ENCODE data around the gene TTC36.
"Not testable (repeated sequence)": the region's sequence is repeated elsewhere in the genome, so short reads cannot be mapped to it uniquely, and the experiment has no call there.

Gene TTC36

DNA sequence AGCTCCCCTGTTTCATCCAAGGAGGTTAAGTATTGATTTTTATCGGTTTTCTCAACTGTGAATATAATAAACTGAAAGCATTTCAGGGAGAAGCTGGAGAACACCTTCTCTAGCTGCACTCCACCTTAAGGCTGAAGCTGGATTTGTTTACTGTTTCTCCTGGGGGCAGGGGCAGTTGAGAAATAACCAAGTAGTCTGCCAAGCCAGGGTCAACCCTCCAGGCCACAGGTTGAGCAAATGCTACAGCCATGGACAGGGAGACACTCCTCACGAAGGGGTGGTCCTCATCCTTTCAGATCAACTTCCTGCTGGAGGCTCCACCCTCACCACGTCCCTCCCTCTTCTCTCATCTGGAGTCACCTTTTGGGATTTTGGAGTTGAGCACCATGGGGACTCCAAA lies at the start of gene TTC36:
TSS of gene TTC36 (plus strand) at position 366 of the 400 bp plus-strand sequence. CDS start at position 387, 21 bp downstream.
- no peak for DNase-seq

GRCh38 chr11:118481238-118481637 lies 46.0 kb upstream of the TTC36 start:
- DNase-seq: not testable (repeated sequence)

DNA sequence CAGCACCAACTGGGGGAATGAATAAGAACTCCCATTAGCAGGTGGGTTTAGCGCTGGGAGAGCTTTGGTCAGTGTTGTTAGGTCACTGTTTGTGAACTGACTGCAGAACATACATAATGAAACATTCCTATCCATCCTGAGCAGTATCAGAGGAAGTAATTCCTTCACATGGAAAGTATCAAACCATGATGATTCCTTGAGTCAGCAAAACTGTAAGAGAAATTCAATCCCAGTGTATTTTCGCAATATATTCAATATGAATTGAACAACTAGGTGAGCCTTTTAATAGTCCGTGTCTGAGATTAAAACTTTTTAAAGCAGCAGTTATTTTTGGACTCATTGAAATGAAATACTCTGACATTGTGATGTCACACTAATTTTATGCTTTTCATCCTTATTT lies 42.9 kb upstream of the TTC36 start:
- no peak for DNase-seq

DNA sequence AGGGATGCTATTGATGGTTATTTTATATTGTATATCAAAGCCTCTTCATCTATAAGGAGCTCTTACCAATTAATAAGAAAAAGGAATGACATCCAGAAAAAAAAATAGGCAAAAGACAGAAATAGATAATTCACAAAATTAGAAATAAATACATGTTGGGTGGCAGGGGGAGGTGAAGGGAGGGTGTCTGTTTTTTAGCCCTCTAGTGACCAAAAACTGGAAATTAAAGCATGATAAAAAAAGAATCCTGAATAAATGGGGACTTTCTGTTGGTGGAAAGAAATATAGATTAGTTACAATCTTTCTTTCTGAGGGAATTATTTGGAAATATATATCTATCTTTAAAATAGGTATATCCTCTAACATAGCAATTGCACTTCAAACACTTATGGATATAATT lies 42.0 kb upstream of the TTC36 start:
- no peak for DNase-seq

GRCh38 chr11:118488480-118489109 lies 38.7 kb upstream of the TTC36 start:
- peak; percentile 38 for DNase-seq

DNA sequence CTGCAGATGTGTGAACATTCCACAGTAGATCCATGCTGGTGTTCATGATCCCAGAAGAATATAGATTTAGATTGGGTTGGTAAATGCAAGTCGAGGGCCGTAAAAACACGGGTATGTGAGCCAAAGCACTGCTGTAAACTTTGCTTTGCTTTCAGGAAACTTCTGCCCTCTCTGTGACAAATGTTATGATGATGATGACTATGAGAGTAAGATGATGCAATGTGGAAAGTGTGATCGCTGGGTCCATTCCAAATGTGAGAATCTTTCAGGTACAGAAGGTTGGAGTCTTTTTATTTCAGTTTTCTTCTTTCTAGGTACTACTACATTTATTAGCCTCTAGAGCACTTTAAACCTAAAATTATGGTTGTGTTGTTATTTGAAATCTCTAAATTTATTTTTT lies 36.2 kb upstream of the TTC36 start:
- DNase-seq: no peak

DNA sequence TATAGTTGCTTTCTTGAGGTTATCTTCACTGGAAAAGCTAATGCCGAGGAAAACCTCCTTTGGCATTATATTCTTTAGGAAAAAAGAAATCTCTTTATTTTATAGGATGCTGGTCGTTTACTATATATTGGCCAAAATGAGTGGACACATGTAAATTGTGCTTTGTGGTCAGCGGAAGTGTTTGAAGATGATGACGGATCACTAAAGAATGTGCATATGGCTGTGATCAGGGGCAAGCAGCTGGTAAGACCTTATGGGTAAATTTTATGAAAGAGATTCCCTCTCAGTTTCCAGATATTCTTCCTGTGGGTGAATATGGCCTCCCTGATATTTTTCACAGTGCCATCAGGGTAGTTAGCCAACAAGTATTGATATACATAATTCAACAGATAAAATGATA lies 29.4 kb upstream of the TTC36 start:
- no peak for DNase-seq

DNA sequence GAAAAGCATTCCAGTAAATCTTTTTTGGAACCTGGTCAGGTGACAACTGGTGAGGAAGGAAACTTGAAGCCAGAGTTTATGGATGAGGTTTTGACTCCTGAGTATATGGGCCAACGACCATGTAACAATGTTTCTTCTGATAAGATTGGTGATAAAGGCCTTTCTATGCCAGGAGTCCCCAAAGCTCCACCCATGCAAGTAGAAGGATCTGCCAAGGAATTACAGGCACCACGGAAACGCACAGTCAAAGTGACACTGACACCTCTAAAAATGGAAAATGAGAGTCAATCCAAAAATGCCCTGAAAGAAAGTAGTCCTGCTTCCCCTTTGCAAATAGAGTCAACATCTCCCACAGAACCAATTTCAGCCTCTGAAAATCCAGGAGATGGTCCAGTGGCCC lies 24.1 kb upstream of the TTC36 start:
- no peak for DNase-seq

- DNase-seq: no peak
These were observed 15.7 kb upstream of the TTC36 start for GRCh38 chr11:118511601-118512000.

GRCh38 chr11:118514103-118514502 lies 13.2 kb upstream of the TTC36 start:
- no peak for DNase-seq

DNA sequence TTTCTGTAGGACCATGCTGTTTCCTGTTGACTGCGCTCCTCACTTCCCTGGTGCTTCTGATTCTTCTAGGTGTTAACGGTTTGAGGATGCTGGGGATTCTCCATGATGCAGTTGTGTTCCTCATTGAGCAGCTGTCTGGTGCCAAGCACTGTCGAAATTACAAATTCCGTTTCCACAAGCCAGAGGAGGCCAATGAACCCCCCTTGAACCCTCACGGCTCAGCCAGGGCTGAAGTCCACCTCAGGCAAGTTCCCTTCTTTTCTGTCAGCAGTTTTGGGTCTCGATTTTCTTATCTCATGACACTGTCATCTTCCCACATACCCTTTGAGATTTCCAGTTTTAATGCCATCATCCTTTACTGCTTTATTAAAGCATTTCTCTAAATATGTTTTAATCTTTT lies 7.7 kb upstream of the TTC36 start:
- no peak for DNase-seq

DNA sequence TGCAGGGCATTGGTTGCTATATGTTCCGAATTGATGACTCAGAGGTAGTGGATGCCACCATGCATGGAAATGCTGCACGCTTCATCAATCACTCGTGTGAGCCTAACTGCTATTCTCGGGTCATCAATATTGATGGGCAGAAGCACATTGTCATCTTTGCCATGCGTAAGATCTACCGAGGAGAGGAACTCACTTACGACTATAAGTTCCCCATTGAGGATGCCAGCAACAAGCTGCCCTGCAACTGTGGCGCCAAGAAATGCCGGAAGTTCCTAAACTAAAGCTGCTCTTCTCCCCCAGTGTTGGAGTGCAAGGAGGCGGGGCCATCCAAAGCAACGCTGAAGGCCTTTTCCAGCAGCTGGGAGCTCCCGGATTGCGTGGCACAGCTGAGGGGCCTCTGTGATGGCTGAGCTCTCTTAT lies 5.4 kb upstream of the TTC36 start:
- DNase-seq: no peak

- DNase-seq: no peak
These were observed 4.7 kb upstream of the TTC36 start for GRCh38 chr11:118522571-118523072.

GRCh38 chr11:118524356-118524755 lies 2.9 kb upstream of the TTC36 start:
- DNase-seq: no peak

- no peak for DNase-seq
These were observed 2.4 kb upstream of the TTC36 start for GRCh38 chr11:118524757-118525470.

DNA sequence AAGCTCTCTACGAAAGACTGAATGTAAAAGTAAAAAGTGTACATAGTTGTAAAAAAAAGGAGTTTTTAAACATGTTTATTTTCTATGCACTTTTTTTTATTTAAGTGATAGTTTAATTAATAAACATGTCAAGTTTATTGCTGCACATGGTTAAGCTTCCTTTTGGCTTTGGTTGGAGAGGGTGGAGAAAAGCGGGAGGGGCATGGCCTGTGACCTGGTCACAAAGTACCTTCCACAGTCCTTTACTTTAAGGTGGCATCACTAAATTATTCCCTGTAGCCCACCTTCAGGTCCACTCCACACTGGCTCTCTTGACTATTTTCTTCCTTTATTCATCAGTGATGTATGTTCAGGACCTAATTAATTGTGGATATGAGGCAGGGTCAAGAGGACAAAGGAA lies 586 bp upstream of the TTC36 start:
- DNase-seq: no peak

GRCh38 chr11:118528511-118528910 lies 1.2 kb downstream of the TTC36 start:
- no peak for DNase-seq

GRCh38 chr11:118529584-118530175 lies 2.4 kb downstream of the TTC36 start:
- DNase-seq: no peak

GRCh38 chr11:118530180-118530682 lies 3.0 kb downstream of the TTC36 start:
- peak; percentile 53 for DNase-seq

- peak; percentile 43 for DNase-seq
These were observed 3.7 kb downstream of the TTC36 start, which contains the start of gene TMEM25 for GRCh38 chr11:118530683-118531596. TSS of gene TMEM25 (plus strand) at chr11:118531192. CDS start at chr11:118531802, 610 bp downstream.

DNA sequence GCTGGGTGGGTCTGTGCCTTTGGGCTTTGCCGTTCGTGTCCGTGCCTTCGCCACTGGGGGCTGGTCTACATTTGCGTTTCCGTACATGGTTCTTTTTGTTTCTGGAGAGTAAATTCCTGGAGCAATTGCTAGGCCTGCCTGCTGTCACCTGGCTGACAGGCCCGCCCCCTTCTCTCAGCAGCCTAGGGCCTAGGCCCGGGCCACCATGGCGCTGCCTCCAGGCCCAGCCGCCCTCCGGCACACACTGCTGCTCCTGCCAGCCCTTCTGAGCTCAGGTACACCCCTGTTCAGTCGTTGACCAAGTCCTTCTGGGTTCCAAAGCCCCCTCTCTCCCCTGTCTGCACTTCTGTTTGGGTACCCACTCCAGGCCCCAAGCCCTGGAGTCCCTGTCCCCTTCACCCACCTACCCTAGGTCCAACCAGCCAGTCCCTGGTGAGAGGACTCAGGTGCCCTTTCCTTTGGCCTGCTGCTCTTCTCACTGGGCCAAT lies 4.4 kb downstream of the TTC36 start:
- DNase-seq: peak; percentile 43

GRCh38 chr11:118532091-118532490 lies 4.8 kb downstream of the TTC36 start:
- DNase-seq: no peak
